NCI-H187 (cell line): ENCODE data around the gene IP6K3.

Source experiments
- DNase-seq, 2 experiments: peaks; one replicate each; lab custom pipeline; 2025; lab: John Stamatoyannopoulos, UW

IP6K3 gene

DNA sequence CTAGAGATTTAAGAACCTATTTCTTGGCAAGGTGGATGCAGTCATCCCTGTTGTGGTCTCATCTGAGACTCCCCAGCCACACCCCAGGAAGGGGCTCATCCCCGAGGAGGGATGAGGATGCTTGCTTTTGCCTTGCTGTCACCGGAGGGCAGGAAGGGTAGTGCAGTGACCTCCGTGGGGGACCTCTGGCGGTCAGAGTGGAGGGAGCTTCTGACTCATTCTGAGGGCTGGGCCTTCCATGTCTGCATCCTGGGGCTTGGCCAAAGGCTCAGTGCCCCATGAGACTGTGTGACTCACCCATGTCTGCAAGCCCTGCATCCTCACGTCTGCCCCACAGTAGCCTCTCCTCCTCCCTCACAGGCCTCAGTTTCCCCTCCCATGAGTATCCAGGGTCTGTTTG is 73.9 kb downstream of the IP6K3 start:
- DNase-seq: no peak

DNA sequence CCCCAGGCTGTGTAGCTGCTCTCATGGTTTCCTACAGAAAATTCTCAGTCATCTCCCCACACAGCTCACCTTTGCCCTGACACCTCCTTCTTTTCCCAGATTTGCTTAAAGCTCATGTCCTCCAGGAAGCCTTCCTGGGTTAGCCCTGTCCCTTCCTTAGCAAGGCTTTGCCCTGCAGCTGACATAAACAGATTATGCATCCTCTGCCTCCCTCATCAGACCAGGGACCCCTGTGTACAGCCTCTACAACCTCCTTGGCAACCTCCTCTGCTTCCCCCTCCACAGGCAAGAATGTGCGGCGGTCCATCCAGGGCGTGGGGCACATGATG is 75.0 kb downstream of the IP6K3 start:
- no peak for DNase-seq
